Stimulated activated naive CD8-positive, alpha-beta T cell treated with anti-CD3 and anti-CD28 coated beads, Interleukin-15, Interleukin-2, amounts not matched to agents 100 ng/mL and 50 ng/mL, for 24 hours (primary cell): ENCODE data around the gene FAM177A1.
"Not testable (repeated sequence)": the region's sequence is repeated elsewhere in the genome, so short reads cannot be mapped to it uniquely, and the experiment has no call there.

Experiments used
- H3K27ac Mint-ChIP-seq: one replicate; pipeline ENCODE4 v1.8.0; 2021; ENCODE audit warnings: mild to moderate bottlenecking, mixed read lengths
- H3K27me3 Mint-ChIP-seq: one replicate; pipeline ENCODE4 v1.8.0; 2021; ENCODE audit warnings: mixed read lengths
- H3K36me3 Mint-ChIP-seq: one replicate; pipeline ENCODE4 v1.8.0; 2021; ENCODE audit warnings: low read depth, mixed read lengths
- H3K4me1 Mint-ChIP-seq: one replicate; pipeline ENCODE4 v1.8.0; 2021; ENCODE audit warnings: low read depth, mixed read lengths
- H3K4me3 Mint-ChIP-seq: one replicate; pipeline ENCODE4 v1.8.0; 2021; ENCODE audit warnings: mild to moderate bottlenecking, mixed read lengths
- H3K9me3 Mint-ChIP-seq: one replicate; pipeline ENCODE4 v1.8.0; 2021; ENCODE audit warnings: mixed read lengths

Gene FAM177A1, protein sequence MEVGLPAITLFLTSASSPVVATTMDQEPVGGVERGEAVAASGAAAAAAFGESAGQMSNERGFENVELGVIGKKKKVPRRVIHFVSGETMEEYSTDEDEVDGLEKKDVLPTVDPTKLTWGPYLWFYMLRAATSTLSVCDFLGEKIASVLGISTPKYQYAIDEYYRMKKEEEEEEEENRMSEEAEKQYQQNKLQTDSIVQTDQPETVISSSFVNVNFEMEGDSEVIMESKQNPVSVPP

GRCh38 chr14:35046048-35046750 is at the start of gene FAM177A1:
Gene FAM177A1 (plus strand): TSS chr14:35046272. CDS start chr14:35046464, 192 bp downstream.
- no peaks in the 10 kb centered on the region for H3K27me3 Mint-ChIP-seq
- H3K4me1 Mint-ChIP-seq: peaks cover 27% of the 10 kb centered on the region
- peak within 1 kb of the TSS; percentile 99 for H3K4me3 Mint-ChIP-seq
- no peaks in the 10 kb centered on the region for H3K9me3 Mint-ChIP-seq
- peaks cover 28% of the 10 kb centered on the region for H3K36me3 Mint-ChIP-seq
- peak within 1 kb of the TSS; percentile 98 for H3K27ac Mint-ChIP-seq

- Mint-ChIP-seq H3K27ac (no peak overlapping the region), H3K4me1 (peaks cover 20% of the 10 kb centered on the region), H3K4me3 (no peak overlapping the region), H3K27me3 (no peaks in the 10 kb centered on the region), H3K36me3 (peaks cover 44% of the 10 kb centered on the region), H3K9me3 (no peaks in the 10 kb centered on the region)
Measured at GRCh38 chr14:34997762-34998161, 48.3 kb upstream of the FAM177A1 start.

DNA sequence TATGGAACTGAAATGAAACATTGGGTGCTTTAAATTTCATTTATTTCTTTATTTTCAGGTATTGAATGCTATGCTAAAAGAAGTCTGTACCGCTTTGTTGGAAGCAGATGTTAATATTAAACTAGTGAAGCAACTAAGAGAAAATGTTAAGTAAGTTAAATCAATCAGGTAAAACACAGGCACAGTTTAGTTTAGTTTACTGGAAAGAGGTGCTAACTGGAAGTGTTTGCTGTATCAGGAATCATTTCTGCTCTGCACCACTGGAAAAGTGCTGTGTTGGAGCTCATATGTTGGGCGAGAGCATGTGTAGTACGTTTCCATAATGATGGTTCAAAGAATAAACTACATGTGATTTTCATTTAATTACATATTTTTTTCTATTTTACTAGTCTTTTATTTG is 46.6 kb upstream of the FAM177A1 start:
- no peaks in the 10 kb centered on the region for H3K9me3 Mint-ChIP-seq
- no peak overlapping the region for H3K27ac Mint-ChIP-seq
- peaks cover 12% of the 10 kb centered on the region for H3K4me1 Mint-ChIP-seq
- H3K36me3 Mint-ChIP-seq: peaks cover 46% of the 10 kb centered on the region
- no peak overlapping the region for H3K4me3 Mint-ChIP-seq
- no peaks in the 10 kb centered on the region for H3K27me3 Mint-ChIP-seq

GRCh38 chr14:35001621-35002020 is 44.5 kb upstream of the FAM177A1 start:
- H3K9me3 Mint-ChIP-seq: no peaks in the 10 kb centered on the region
- H3K4me1 Mint-ChIP-seq: no peaks in the 10 kb centered on the region
- H3K27me3 Mint-ChIP-seq: no peaks in the 10 kb centered on the region
- no peak overlapping the region for H3K4me3 Mint-ChIP-seq
- no peak overlapping the region for H3K27ac Mint-ChIP-seq
- peaks cover 57% of the 10 kb centered on the region for H3K36me3 Mint-ChIP-seq

DNA sequence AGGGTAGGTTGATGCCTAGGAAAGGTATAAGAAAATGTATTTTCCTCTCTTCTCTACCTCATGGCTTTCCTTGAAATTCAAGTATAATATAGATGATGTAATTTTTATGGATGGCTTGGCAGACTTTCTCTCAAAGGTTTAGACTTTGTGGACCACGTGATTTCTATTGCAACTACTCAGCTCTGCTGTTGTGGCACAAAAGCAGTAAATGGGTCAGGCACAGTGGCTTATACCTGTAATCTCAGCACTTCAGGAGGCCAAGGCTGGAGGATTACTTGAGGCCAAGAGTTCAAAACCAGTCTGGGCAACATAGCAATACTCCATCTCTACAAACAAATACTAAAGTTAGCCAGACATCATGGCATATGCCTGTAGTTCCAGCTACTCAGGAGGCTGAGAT is 41.2 kb upstream of the FAM177A1 start:
- peaks cover 57% of the 10 kb centered on the region for H3K36me3 Mint-ChIP-seq
- no peaks in the 10 kb centered on the region for H3K9me3 Mint-ChIP-seq
- no peaks in the 10 kb centered on the region for H3K4me1 Mint-ChIP-seq
- no peak overlapping the region for H3K27ac Mint-ChIP-seq
- no peaks in the 10 kb centered on the region for H3K27me3 Mint-ChIP-seq
- H3K4me3 Mint-ChIP-seq: no peak overlapping the region

DNA sequence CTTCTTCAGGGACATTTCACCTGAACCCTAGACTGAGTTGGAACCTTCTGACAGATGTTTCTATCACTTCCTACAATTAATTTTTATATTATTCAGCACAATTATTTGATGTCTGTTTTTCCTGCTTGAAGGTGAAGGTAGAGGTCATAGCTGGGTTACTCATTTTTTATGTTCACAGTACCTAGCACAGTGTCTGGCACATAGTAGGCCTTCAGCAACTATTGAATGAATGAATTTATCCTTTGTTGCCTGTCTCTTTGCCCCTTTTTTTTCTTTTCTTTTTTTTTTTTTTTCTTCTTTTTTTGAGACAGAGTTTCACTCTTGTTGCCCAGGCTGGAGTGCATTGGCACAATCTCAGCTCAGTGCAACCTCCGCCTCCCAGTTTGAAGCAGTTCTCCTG is 29.5 kb upstream of the FAM177A1 start:
- Mint-ChIP-seq H3K4me3 (no peak overlapping the region), H3K27ac (peak overlapping the region; percentile 2), H3K36me3 (peaks cover 80% of the 10 kb centered on the region), H3K9me3 (no peaks in the 10 kb centered on the region), H3K4me1 (no peaks in the 10 kb centered on the region), H3K27me3 (no peaks in the 10 kb centered on the region)

DNA sequence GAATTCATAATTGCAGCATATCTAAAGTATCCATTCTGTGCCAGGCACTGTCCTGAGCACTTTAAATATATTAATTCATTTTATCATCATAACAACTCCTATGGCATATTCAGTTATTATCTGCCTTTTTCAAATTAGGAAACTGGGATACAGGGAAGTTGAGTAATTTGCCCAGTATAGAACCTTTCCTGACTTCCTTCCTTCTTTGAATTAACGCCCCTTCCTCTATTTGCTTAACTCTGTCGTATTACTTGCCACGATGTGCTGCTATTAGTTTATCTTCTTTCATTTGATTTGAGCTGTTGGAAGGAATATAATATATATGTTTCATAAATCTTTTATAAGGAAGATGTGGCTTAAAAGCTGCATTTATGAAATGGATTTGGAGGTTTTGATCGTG is 25.4 kb upstream of the FAM177A1 start:
- Mint-ChIP-seq H3K4me3 (no peak overlapping the region), H3K27ac (no peak overlapping the region), H3K36me3 (peaks cover 77% of the 10 kb centered on the region)

DNA sequence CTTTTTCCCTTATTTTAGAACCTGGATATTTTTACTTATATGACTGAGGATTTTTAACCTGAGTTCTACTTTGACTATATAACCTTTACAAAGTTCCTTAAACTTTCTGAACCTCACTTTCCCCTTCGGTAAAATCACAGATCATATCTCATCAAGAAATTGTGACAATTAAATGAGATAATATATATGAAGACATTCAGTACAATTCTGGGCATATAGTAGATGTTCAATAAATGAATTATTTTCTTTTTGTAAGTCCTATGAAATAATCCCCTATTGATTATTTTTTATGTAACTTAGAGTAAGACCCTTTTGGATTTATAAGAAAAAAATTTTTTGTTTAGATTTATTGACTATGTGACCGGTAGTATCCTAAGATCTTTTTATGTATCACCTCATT is 17.6 kb upstream of the FAM177A1 start:
- no peaks in the 10 kb centered on the region for H3K4me1 Mint-ChIP-seq
- no peak overlapping the region for H3K4me3 Mint-ChIP-seq
- H3K36me3 Mint-ChIP-seq: peaks cover 75% of the 10 kb centered on the region
- no peak overlapping the region for H3K27ac Mint-ChIP-seq
- no peaks in the 10 kb centered on the region for H3K27me3 Mint-ChIP-seq
- H3K9me3 Mint-ChIP-seq: peaks cover 2% of the 10 kb centered on the region

More for the DNA sequence above, 25.4 kb upstream of the FAM177A1 start:
- Mint-ChIP-seq H3K9me3 (no peaks in the 10 kb centered on the region), H3K4me1 (no peaks in the 10 kb centered on the region), H3K27me3 (no peaks in the 10 kb centered on the region)

DNA sequence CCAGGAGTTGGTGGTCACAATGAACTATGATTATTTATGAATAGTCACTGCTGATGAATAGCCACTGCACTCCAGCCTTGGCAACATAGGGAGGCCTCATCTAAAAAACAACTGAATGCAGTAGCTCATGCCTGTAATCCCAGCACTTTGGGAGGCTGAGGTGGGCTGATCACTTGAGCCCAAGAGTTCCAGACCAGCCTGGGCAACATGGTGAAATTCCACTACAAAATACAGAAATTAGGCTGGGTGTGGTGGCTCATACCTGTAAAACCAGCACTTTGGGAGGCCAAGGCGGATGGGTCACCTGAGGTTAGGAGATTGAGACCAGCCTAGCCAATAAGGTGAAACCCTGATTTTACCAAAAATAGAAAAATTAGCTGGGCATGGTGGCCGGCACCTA is 13.5 kb upstream of the FAM177A1 start:
- Mint-ChIP-seq H3K27ac (no peak overlapping the region), H3K4me1 (no peaks in the 10 kb centered on the region), H3K27me3 (no peaks in the 10 kb centered on the region), H3K36me3 (peaks cover 67% of the 10 kb centered on the region), H3K4me3 (no peak overlapping the region), H3K9me3 (peaks cover 19% of the 10 kb centered on the region)

DNA sequence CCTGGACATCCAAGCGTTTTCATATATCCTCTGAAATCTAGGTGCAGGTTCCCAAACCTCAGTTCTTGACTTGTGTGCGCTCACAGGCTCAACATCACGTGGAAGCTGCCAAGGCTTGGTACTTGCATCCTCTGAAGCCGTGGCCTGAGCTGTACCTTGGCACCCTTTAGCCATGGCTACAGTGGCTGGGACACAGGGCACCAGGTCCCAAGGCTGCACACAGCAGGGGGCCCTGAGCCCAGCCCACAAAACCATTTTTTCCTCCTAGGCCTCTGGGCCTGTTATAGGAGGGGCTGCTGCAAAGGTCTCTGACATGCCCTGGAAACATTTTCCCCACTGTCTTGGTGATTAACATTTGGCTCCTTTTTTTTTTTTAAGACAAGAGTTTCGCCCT is 11.6 kb upstream of the FAM177A1 start:
- Mint-ChIP-seq H3K27ac (no peak overlapping the region), H3K36me3 (peaks cover 51% of the 10 kb centered on the region), H3K9me3 (peaks cover 19% of the 10 kb centered on the region), H3K4me3 (no peak overlapping the region), H3K4me1 (no peaks in the 10 kb centered on the region), H3K27me3 (no peaks in the 10 kb centered on the region)

DNA sequence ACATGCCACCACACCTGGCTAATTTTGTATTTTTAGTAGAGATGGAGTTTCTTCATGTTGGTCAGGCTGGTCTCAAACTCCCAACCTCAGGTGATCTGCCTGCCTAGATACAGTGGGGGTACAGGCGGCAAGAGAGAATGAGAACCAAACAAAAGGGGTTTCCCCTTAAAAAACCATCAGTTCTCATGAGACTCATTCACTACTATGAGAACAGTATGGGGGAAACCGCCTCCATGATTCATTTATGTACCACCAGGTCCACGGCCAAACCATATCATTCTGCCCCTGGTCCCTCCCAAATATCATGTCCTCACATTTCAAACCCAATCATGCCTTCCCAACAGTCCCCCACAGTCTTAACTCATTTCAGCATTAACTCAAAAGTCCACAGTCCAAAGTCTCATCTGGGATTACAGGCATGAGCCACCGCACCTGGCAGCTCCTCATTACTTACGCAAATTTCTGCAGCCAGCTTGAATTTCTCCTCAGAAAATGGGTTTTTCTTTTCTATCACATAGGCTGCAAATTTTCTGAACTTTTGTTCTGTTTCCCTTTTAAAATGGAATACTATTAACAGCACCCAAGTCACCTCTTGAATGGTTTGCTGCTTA is 11.0 kb upstream of the FAM177A1 start:
- not testable (repeated sequence) for H3K4me3 Mint-ChIP-seq, H3K4me1 Mint-ChIP-seq, H3K27me3 Mint-ChIP-seq, H3K27ac Mint-ChIP-seq
- Mint-ChIP-seq H3K36me3 (peaks cover 48% of the 10 kb centered on the region), H3K9me3 (peaks cover 19% of the 10 kb centered on the region)

GRCh38 chr14:35038312-35038711 is 7.8 kb upstream of the FAM177A1 start:
- not testable (repeated sequence) for H3K27ac Mint-ChIP-seq, H3K4me3 Mint-ChIP-seq, H3K4me1 Mint-ChIP-seq, H3K27me3 Mint-ChIP-seq
- H3K9me3 Mint-ChIP-seq: peaks cover 18% of the 10 kb centered on the region
- peaks cover 24% of the 10 kb centered on the region for H3K36me3 Mint-ChIP-seq

GRCh38 chr14:35042632-35043031 is 3.4 kb upstream of the FAM177A1 start:
- peak overlapping the region; percentile 2 for H3K27ac Mint-ChIP-seq
- H3K9me3 Mint-ChIP-seq: no peaks in the 10 kb centered on the region
- no peak overlapping the region for H3K4me3 Mint-ChIP-seq
- no peaks in the 10 kb centered on the region for H3K27me3 Mint-ChIP-seq
- H3K36me3 Mint-ChIP-seq: peaks cover under 1% of the 10 kb centered on the region
- peaks cover 17% of the 10 kb centered on the region for H3K4me1 Mint-ChIP-seq

DNA sequence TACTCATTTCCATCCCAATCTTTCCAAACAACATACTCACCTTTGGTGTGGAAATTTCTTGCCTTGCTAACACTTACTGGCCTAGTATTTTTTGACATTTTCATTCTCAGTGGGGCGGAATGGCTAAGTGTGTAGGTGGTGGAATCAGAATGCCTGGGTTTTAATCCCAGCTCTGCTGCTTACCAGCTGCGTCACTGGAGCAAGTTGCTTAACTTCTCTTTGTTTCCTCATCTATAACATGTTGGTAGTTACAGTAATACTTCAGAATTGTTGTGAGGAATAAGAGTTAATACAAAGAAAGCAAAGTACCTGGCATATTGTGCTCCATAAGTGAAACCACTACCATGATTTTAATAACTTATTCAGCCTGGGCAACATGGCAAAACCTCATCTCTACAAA is 3.0 kb upstream of the FAM177A1 start:
- Mint-ChIP-seq H3K4me1 (peaks cover 21% of the 10 kb centered on the region), H3K4me3 (no peak overlapping the region), H3K9me3 (no peaks in the 10 kb centered on the region), H3K27ac (peak overlapping the region; percentile 2), H3K27me3 (no peaks in the 10 kb centered on the region), H3K36me3 (peaks cover 5% of the 10 kb centered on the region)

DNA sequence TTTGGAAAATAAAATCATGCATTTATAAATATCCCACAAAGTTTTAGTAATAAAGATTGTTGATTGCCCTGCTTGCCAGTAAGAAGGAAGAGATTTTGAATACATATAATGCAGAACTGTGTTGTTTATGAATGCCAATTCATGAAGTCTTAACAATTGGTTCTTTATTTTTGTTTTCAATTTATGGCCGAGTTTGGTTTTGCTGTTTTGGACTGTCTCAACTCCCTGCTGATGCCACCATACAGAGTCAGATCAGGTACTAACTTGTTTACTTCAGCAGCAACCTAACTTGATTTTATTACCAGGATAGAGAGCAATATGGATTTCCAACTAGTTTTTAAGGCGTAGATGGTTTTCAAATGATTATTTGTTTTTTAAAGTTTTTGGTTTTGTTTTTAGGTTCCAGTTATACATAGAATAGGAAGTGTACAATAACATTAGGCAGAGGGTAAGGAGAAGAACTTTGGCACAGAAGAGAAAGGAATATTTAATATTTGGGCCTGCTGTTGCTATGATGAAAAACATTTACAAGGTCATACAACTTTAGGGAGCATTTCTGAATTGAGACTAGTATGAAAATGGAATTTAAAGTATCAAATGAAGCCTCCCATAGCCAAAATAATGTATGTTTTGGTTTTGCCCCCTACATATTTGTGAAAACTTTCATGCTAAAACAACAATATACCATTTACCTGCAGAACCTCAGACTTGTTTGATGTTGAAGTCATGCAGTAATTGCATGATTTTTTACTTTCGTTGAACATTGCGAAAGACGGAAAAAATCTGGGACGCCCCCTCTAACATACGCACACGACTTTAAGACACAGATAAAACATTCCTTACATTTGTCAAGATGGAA is 904 bp upstream of the FAM177A1 start:
- Mint-ChIP-seq H3K27ac (peak overlapping the region; percentile 98), H3K36me3 (peaks cover 20% of the 10 kb centered on the region), H3K4me1 (peaks cover 24% of the 10 kb centered on the region), H3K9me3 (no peaks in the 10 kb centered on the region), H3K4me3 (peak overlapping the region; percentile 99), H3K27me3 (no peaks in the 10 kb centered on the region)
